HuH-7 (cell line): ENCODE measurements around the gene BARHL2.
A peak's percentile ranks its signal among the peaks of the same experiment; 100 is the strongest.

Experiments
- DNase-seq: peaks from one replicate; pipeline ENCODE4 v3.0.0; 2011; ENCODE audit warnings: low spot score

BARHL2 gene

DNA sequence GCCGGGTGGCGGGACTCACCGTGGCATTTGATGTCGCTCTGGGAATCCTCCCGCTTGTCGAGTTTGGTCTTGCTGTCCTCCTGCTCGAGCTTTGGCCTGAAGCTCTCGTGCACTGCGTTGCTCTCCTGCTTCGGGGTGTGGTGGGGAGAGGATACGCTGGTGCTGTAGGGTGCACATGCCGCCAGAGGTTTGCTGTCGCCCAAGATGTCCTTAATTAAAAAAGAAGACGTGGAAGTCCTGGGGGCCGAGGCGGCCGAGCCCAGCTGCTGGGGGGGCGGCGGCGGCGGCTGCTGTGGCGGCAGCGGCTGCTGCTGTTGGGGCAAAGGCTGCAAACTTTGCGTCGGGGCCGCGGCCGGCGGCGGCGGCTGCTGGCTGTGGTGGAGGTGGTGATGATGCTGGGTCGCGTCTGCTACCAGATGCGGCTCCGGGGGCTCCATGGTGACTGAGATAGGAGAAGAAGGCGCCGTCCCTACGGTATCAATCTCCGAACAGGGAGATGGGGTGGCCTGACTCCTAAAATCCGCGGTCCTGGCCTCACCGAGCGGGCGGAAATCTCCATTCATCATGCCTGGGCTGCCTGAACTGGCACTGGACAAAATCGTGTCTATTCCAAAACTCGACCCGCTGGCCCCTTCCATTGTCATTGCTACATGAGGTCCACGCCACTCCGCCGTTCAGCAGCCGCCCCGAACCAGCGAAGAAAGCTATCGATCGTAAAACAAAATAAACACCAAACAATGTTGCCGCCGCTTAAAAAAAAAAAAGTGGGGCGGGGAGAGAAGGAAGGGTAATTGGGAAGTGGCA, at the start of gene BARHL2:
TSS of gene BARHL2 (minus strand) at position 751 of the 804 bp plus-strand sequence. CDS start at position 644, 107 bp downstream.
- peak; percentile 53 for DNase-seq

DNA sequence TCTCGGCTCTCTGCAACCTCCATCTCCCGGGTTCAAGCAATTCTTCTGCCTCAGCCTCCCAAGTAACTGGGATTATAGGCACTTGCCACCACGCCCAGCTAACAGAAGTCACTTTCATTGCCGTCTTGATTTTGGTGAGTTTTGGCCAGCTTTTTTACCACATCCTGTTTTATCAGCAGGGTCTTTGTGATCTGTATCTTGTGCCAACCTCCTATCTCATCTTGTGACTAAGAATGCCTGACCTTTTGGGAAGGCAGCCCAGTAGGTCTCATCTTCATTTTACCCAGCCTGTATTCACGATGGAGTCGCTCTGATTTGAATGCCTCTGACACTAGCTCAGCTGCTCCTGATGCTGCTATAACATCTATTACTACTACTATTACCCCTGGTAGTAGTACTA, 46.8 kb upstream of the BARHL2 start:
- DNase-seq, result no peak

DNA sequence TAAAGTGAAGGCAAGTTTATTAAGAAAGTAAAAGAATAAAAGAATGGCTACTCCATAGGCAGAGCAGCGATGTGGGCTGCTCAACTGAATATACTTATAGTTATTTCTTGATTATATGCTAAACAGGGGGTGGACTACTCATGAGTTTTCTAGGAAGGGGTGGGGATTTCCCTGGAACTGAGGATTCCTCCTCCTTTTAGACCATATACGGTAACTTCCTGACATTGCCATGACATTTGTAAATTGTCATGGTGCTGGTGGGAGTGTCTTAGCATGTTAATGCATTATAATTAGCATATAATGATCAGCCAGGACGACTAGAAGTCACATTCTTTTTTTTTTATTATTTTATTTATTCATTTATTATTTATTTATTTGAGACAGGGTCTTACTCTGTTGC, 46.4 kb upstream of the BARHL2 start:
- DNase-seq, result no peak

DNA sequence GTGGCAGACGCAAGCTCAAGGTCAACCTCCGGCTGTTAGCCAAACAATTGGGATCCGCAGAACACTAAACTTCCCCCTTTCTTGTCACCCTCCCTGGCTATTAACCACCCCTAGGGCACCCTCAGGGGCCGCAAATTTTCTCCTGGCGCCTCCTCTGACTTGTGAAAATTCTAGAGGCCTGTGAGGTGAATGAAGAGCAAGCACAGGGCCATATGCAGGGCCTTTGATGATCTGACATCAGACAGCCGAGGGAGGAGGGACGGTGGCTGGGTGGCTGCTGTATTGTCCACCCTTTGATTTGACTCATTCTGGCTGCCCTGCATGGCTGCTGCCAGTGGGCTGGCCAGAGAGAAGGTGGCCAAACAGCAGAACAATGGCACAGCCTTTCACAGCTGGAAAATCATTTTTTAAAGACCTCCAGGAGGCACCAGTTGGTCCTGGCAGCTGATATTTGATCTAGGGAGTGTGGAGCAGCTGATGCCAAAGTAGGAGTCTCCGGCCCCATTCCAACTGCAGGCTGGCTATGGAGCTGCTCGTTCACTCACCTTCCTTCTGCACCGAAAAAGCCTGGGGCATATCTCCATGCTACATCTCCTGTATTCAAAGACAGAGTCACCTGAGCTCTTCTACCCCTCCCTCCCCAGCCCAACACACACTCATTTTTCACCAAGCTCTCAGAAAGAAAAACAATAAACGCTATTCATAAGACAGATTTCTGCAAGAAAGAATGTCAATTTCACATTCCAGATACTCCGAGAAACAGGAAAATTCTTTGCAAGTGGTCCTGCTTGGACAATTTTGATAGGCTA, 44.9 kb upstream of the BARHL2 start:
- no peak for DNase-seq

DNA sequence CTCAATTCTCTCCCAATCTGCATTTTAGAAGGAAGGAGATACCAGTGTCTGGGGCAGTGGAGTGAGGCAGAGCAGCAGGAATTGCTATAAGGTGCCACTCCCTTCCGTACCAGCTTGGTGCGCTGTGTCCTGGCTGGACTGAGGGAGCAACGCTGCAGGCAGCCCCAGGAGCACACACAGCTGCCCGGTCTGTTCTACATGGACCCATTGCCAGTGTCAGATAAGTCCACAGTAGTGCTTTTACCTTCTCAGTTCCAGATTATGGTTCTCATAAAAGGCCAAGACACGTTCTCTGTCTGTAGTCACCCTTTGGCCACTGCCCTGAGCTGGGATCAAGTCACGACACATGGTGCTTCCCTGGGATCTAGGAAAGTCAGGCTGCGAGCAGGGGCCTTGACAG, 44.1 kb upstream of the BARHL2 start:
- DNase-seq, result no peak

DNA sequence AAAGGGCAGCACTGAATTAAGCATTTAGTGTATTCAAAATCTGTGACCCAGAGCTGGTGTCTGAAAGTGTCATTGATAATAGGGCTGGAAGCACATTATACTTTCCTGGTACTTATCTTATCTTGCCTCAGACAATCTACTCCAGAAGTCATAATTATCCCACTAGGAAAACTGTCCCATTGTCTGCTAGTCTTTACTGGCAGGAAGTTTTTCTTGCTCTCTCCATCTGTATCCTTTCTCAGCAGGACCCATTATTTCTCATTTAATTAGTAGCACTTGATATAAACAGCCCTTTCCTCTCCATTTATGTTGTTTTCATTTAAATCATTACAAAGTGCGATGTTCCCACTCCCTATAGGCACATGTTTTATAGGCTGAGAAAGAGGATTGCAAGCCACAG, 36.5 kb upstream of the BARHL2 start:
- DNase-seq, result no peak

DNA sequence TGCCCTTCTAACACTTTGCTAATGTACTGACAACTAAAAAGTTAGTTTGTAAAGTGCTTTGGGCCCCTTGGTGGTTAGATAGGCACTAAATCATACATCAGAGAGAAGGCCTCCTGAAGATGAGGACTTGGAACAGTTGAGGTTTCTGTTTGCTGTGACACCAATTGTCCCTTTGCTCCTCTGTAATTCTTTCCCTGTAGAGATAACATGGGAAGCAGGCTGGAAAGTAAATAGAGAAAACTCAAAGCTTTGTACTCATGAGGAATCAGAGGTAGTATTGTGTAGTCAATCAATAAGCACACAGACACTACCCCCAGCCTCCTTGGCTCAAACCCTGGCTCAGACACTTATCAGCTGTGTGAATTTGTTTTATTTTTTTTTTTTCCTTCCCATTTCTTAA, 31.6 kb upstream of the BARHL2 start:
- DNase-seq, result no peak

DNA sequence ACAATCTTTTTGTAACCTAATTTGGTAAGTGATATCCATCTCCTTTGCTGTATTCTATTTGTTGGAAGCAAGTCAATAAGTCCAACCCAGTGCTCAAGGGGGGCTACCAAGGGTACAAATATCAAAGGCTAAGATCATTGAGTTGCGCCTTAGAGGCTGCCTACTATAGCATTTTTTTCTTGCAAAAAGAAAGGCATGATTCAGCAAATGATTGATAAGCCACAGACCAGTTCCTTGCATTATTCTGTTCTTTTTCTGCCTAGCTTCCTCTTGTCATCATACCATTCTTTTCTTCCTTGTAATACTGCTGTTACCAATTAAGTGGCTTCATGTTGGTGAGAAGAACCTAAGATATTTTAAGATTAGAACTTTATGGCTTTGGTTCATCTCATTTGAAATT, 29.8 kb upstream of the BARHL2 start:
- DNase-seq, result no peak

DNA sequence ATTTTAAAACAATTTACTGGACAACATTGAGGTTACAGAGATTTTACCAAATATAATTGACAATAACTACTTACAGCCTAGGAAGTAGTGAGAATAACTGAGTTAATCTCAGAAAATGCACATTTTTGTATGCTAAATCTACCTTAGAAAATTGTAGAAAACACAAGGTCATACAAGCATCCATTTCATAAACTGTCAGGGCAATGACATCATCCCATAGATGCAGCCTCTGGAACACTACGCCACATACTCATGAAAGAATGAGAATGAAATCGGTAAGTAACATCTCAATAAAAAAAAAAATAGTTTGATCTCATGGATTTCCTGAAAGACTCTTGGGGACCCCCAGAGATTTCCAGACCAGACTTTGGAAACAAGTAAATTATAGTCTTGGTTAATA, 28.9 kb upstream of the BARHL2 start:
- DNase-seq, result no peak

DNA sequence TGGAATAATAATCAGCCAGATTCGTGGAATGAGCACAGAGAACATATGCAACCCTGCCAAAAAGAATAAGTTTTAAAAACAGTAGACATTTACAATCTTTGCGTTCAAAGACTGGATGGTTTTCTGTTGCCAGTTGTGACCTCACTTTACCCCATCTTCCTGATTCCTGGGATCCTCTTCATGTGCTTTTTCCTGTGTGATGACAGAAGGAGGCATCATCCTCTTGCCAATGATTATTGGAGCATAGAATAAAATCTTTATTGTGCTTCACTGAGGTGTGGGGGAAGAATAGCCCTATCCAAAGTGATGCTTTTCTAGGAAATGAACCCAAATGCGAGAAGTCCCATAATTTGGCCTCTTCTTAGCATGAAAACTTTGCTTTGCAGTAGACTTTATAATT, 15.0 kb upstream of the BARHL2 start:
- no peak for DNase-seq

DNA sequence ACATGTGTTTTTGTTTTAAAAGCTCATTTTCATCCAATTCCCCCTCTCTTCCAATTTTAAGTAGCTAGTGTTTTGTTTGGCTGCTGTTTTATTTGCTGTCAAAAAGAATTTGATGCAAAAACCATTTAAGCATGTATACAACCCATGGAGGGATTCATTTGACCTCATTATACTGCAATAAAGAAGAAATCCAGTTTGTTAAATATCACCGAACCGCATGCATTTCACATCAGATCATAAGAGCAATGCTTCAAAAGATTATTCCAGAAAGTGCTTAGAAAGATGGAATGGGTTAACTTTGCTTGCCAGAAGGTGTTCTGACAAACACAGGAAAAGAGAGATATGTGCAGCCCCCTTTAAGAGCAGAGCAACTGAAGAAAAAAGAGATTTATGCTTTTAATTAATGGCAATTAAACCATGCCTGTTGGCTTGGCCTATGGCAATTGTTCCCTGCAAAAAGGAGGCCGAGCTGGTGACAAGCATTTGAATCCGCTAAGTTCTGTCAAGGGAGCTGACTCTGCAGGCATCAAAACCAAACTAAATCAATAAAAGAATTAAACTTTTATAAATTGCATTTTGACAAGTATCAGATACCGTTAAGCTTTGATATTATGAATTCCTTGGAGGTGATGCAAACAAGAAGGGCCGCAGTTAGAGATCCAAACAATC, 14.4 kb upstream of the BARHL2 start:
- no peak for DNase-seq

DNA sequence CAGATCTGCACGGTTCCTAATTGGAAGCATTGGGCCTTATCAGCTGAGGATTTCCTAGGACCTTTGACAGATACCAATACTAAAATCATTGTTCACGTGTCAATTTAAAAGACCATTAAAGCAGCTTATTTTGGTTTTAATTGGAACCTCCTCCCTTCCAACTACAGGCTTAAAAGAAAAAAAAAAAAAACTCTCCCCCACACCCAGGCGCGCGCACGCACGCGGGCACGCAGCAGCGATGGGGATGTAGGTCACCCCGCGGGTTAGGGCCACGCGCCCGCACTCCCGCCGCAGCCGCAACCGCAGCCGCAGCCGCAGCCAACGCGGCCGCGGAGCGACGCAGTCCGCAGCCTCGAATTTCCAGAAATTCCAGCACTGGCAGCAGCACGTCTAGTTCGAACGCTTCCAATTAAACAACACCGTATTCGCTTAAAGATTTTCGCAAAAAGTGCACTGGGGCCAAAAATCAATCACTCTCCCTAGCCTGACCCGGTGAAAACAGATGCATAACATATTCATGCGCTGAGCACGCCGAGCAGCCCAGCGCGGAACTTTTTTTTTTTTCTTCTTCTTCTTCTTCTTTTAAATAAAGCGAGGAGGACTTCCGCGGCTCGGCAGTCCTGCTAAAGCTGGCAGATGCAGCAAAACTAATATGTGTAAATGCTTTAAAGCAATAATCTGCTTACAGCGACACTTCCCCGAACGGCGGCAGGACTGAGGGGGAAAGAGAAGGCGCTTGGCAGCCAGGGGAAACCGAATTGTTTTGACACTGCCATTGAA, 13.3 kb upstream of the BARHL2 start:
- DNase-seq, result no peak

DNA sequence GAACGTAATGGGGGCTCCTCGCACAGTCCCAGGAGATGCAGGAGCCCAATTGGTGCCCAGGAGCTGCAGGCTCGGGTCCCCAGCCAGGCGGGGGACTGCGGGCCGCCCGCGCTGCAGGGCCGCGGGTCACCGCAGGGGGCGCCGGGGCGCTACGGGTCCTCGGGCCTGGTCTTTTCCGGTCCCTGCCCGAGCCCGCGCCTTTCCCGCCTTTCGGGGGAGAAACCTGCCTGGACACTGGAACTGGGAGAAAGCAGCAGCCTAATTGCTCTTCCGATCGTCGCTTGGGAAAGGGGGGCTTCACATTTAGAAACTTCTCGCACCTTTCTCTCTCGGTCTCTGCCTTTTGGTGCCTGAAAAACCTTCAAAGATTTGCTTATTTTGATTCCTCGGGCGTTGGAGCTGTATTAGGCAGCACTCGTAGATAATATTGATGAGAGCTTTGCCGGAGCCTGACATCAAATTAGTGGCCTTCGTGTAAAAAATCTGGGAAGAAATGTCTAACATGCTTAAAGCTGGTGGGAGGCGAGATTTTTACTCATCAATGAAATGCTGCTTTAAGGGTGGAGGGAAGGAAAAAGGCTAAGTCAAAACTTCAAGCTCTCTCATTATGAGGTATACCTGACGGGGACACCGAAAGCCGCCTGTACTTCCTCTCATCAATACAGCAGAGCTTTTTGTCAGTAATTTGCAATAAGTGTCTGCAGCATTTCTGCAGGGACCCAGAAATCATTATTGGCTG, 12.6 kb upstream of the BARHL2 start:
- DNase-seq, result peak; percentile 85

DNA sequence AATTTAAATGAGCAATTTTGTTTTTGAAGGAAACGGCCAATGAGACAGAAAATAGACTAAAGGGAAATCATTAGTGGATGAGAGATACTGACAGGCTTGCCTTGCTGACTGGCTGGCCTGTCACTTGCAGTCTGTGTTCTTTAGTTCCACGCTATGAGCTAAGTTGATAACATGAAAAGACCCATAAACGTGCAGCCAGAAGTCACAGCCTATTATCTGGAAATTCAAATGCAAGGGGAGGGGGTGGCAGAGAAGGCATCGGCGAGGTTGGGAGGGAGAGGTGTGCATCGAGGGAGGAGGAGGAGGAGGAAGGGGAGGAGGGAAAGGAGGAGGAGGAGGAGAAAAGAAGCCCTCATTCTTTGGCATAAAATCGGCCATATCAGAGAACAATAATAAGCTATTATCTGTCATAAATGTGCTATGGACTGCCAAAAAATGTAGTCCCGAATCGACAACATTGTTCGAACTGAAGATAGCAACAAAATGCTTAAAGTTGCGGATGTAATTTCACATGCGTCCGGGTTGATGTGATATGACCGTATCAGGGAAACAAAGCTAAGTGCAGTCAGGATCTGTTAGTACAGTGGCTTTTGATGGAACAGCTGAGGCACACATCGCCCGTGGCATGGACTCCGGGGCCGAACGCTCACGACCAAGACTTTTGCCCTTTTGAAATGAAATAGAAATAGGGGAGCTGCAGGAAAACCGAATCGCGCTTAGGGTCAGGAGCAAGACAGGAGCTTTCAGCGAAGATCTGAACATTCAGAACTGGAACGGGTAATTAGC, 11.6 kb upstream of the BARHL2 start:
- DNase-seq, result no peak

DNA sequence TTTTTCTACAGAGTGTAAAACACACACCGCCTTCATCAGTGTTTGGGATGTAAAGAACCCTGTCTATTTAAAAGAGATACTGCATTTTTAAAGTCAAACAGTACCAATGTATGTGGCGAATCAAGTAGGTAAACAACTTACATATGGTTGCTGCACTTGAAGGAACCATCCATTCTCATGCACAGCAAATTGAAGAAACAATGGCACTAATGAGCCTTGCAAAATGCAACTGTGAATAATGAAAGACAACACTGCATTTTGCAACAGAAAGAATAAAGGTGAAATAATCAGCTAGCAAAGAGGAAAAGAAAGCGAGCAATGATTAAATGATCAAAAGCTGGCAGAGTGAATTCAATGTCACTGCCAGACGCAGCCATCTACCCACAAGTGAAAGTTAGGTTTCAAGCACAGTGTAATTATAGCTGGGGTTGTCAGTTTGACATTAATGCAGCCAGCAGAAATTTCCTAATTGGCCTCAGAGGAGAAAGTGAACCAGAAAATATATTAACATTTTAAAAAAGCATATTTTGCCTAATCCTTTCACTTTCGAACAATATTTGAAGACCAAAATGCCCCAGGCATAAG, 10.9 kb upstream of the BARHL2 start:
- DNase-seq, result no peak

DNA sequence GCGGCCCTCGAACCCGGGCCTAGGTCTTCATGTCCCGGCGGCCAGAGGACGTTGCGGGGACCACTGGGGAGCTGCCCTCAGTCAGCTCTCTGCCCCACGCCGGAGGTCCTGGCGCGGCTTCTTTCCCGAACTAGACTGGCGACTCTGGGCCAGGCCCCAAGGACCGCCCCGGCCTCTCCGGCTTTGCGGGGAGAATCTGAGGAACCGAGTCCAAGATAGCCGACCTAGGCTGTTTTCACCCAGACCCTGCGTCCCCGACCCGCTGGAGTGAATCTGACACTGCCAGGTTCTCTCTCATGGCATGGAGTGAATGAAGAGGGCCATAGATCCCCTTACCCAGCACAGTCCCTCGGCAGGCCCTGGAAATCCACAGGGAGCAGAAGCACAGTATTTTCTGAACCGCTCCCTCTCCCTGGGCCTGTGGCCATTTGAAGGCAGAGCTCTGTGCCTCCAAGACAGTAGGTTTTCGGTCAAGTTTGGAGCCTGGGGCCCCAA, 9.9 kb upstream of the BARHL2 start:
- DNase-seq, result no peak

DNA sequence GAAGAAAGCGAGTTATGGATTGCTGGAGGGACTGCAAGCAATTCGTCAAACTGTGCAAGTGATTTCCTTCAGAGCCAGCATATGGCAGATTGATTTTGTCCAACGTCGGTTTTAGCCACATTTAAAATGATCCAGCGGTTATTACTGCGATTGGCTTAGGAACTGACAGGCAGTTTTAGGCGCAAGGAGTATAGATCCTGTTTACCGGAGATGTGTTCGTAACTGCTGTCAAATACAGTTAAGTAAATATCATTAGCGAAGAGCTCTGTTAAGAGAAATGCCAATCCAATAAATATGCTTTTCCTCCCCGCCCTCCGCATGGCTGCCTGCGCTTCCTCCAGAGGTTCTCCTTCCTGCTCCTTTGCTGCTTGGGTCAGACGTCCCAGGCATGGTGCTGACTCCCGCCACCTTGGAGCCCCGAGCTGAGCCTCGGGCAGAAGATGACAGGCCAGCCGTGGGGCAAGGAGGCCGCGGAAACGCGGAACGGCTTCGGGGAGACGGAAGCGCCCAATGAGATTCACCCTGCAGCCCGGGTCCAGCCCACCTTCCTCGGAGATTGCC, 9.4 kb upstream of the BARHL2 start:
- no peak for DNase-seq

DNA sequence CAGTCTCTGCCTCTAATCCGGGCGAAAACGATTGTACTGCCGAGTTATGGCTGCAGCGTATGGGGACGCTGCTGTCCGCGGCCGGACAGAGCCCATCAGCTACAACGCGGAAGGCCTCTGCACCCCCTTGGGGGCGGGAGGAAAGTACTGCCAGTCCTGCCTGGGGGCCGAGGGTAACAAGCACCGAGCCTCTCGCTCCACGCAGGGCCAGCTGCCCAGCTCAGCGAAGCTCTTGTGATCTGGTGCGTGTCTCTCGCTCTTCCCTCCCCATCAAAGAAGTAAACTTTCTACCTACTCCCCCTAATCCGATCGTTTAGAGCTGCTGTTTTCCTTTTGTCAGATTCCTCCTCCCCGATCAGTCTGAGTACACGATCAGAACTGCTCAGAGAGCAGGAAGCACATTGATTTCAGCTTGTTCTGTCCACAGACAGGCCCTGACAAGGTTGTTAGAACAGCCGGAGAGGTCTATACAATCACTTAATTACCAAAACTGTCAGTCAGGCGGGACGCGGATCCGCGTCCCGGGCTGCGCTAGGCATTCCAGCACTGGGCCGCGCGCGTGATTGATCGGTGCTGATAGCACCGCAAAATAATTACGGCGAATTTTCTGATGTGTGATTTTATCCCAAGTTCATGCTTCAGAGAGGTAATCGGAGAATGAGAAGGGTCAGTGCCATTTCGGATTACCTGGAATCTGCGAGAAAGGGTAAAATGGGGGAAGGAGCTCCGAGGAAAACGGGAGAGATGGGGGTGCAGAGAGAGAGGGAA, 8.7 kb upstream of the BARHL2 start:
- peak; percentile 65 for DNase-seq
